GM21528 (cell line): ENCODE measurements around the gene PLPP4.

Source experiments
- ATAC-seq: cut with Tn5 transposase; IDR thresholded peaks from one replicate; pipeline ENCODE4 v1.9.1; 2021; ENCODE audit warnings: mild to moderate bottlenecking, moderate library complexity; ENCODE audit not compliant: unreplicated experiment, low FRiP score

The PLPP4 gene

DNA sequence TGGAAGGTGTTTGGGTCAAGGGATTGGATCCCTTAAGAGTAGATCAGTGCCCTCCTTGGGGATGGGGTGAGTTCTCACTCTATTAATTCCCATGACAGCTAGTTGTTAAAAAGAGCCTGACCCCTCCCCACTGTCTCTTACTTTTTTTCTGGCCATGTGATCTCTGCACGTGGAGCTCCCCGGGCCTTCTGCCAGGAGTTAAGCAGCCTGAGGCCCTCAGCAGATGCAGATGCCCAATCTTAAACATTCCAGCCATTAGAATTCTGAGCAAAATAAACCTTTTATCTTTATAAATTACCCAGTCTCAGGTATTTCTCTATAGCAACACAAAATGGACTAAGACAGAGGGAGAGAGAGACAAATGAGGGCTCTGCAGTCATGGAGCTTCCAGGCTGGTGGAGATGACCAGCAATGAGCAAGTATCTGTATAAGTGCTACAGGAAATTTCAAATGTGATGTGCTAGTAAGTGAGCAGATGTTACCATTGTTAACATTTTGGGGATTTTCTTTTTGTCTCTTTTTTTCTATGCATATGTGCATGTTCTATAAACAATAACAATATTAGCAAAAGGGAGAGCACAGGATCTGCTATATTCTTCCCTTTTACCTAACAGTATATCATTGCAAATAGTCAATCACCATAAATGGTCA is 26.7 kb downstream of the PLPP4 start:
- ATAC-seq = no peak

DNA sequence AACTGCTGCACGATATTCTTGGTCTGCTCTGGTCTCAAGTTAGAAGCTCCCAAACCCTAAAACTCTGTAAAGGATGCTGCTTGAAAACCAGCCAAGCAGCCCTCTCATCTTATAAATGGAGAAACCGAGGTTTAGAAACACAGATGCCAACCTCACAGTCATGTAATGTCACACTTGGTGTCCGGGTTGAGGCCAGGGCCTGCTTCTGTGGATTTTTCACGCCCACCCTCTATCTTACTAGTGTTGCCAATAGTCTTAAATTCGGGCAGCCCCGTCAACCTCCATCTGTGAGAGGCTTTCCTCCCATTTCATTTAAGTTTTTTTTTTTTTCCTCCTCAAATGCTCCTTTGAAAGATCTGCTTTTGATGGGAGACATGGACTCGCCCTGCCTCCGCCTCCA is 28.9 kb downstream of the PLPP4 start:
- ATAC-seq = no peak

GRCh38 chr10:120486671-120487205 is 29.7 kb downstream of the PLPP4 start:
- no peak for ATAC-seq

- no peak for ATAC-seq
Observed at GRCh38 chr10:120490288-120490687, 33.3 kb downstream of the PLPP4 start.

- no peak for ATAC-seq
Observed at GRCh38 chr10:120492346-120492745, 35.3 kb downstream of the PLPP4 start.

DNA sequence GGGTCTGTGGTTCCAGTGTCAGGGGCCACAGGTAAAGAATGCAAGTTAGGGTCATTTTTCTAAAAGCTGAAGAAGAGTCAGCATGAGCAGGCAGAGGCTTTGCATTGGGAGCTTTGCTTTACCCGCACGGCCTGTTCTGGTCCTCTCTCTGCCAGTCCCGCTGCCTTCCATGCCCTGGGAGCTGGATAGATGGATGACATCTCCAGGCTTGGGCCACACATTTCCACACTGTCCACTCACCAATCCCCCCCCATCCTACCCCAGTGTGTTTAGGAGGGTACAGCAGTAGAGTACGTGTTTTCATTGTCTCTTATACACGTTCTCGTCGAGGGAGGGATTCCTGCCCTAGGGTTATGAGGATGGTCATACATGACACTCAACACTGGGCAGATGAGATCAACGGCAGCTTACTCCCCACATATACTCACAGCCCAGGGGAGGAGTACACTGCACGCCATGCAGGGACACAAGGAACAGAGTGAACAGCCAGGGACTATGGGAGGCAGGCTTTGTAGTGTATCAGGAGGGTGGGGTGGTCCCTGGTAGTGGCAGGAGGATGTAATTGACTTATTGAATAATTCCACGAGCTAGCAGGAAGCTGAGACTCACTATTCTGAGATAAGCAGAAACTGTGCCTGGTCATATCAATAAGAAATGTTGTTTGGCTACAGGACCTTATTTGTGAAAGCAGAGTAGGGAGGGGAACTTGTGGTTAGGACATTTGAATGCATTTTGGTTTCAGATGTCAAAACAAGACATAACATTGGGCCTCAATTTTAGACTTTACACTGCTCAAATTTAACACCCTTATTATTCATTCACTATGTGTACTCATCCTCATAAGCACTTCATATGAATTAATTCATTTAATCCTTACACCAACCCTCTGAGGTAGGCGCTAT is 36.6 kb downstream of the PLPP4 start:
- ATAC-seq = peak; percentile 79

- no peak for ATAC-seq
Observed at GRCh38 chr10:120494313-120494710, 37.3 kb downstream of the PLPP4 start.

- no peak for ATAC-seq
Observed at GRCh38 chr10:120495226-120496009, 38.4 kb downstream of the PLPP4 start.

GRCh38 chr10:120499883-120500282 is 42.9 kb downstream of the PLPP4 start:
- ATAC-seq = no peak

DNA sequence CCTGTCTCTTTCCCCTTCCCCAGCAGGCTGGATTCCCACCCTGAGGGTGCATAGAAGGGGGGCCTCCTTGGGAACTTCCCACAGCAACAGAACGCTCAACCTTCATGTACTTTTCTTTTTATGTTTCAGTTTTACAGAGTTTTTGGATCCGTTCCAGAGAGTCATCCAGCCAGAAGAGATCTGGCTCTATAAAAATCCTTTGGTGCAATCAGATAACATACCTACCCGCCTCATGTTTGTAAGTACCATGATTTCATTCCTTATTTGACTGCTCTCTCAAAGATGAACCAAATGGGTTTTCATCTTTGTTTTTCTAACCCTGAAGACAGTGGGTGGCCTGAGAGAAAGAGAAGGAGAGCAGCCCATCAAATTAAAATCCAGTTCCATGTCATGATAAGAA is 46.7 kb downstream of the PLPP4 start:
- no peak for ATAC-seq

DNA sequence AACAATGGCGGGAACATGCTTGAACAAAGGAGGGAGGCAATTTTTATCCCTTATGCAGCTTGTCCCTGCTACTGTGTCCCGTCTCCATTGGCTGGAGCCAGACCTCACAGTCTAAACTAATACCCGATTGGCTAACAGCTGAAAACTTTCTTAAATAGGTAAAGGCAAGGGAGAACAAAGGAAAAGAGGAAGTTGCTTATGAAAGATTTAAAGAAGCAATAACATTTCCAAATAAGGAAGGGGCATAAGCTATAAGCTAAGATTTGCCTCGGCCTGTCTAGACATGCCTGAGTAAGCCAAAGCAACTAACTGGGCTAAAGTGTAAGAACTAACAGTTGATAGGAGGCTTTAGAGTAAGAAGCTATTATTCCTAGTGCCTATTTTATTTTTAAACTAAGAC is 47.2 kb downstream of the PLPP4 start:
- peak; percentile 55 for ATAC-seq

DNA sequence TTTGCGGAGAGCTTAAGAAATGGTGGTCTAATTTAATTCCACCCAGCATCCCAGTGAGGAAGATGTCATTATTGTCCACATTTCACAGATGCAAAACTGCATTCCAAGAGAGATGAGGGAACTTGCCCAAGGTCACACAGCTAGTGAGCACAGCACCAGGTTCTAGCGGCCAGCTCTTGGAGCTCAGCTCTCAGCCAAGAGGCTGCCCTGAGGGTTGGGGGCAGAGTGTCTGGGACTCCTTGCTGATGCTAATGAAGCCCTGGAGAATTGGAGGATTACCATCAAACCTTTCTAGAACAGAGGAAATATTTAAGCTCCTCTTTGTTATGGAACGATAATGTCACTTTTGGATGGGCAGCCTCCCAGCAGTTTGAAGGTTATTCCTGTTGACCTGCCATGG is 48.0 kb downstream of the PLPP4 start:
- no peak for ATAC-seq

- ATAC-seq = no peak
Observed at GRCh38 chr10:120505866-120506265, 48.8 kb downstream of the PLPP4 start.

- no peak for ATAC-seq
Observed at GRCh38 chr10:120506674-120507073, 49.6 kb downstream of the PLPP4 start.

DNA sequence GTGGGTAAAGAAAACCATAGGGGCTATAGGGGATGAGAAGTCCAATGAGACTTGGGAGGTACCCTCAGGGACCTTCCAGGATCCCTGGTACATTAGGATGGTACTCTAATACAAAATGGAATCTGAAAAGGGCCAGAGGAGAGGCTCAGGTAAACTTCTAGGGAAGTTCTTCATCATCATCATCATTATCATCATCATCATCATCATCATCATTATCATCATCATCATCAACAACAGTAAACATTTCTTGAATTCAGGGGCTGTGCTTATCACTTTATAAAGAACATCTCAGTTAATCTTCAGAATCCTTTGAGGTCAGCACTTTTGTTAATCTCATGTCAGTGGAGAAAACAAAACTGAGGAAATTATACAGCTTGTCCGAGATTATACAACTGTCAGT is 50.1 kb downstream of the PLPP4 start:
- ATAC-seq = no peak

DNA sequence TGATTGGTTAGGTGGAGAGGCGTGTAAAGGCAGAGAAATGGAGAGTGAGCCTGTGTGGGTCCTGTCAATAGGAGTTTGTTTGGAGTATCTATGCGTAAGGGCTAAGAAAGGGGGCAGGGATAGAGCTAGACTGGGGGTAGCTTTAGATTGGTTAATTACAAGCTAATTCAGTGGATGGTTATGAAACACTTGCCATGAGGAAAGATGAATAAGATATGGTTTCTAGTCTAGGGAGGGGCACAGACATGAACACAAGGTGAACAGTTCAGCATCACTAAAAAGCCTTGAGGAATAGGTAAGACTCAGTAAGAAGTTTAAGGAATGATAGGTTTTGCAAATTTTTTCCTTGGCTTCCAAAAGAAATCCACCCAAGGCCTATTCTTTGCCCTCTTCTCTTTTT is 50.6 kb downstream of the PLPP4 start:
- no peak for ATAC-seq

DNA sequence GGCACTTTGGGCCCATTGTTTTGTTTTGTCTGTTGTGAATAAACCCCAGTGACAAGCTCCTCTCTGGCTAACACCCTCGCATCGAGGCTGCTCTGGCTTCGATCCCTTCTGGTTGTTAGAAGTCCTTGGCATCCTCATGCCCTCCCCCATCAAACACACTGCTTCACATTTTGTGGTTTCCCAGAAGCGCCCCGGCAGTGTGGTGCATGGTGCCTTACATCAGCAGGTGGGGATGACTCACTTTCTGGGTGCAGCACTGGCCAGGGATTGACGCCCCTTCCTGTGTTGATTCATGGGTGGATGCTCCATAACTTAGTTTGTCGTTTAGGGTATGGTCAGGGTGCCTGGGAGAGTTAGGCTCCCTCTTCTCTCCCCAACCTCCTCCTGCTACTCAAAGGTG is 51.4 kb downstream of the PLPP4 start:
- no peak for ATAC-seq

DNA sequence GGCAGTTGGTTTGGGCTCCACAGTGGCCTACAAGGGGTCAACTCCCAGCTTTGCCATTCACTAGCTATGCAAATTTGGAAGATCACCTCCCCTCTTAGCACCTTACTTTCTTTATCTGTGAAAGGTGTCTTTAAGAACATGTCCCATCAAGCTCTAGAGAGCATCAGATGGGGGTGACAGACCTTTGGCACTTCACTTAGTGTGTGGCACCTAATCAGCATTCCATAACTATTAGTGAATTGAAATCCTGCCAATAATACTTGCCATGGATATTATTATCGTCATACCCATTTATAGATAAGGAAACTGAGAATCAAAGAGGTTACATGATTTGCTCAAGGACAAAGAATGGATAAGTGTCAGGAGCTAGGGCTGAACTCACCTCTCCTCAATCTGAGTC is 51.9 kb downstream of the PLPP4 start:
- no peak for ATAC-seq

- ATAC-seq = no peak
Observed at GRCh38 chr10:120511165-120511564, 54.1 kb downstream of the PLPP4 start.

- no peak for ATAC-seq
Observed at GRCh38 chr10:120513307-120513796, 56.3 kb downstream of the PLPP4 start.
